DMS153 treated with DMSO at 0.1 percent for 48 hours (cell line): Measurements from ENCODE around the gene PLA2G12B.
"Not testable (repeated sequence)": the region's sequence is repeated elsewhere in the genome, so short reads cannot be mapped to it uniquely, and the experiment has no call there.

Experiments used
- DNase-seq: peaks from one replicate; lab custom pipeline; 2025; ENCODE audit not compliant: unreplicated experiment; lab: John Stamatoyannopoulos, UW

PLA2G12B gene

DNA sequence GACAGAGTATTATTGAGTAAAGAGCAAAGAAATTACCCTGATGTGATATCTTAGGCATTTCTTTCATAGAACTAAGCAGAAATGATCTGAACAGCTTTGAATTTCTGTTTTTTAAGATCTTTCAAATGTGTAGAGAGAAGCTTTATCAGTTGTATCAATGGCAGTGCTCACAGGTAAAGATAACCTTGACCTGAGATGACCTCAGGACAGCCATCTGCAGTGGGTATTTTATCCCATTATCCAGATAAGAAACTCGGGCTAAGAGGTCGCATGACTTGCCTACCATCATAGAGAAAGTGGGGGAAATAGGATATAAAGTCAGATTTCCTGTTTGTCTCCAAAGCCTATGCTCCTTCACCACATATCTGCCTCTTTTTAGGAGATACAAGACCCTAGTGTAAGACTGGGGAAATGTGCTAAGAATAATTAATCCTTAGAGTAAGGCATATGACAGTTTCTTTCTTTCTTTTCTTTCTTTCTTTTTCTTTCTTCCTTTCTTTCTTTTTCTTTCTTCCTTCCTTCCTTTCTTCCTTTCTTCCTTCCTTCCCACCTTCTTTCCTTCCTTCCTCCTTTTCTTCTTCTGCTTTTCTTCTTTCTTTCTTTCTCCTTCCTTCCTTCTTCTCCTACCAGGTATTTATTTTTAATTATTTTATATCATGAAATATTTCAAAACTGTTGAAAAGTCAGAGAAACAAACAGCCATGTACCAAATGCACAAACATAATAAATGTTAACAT lies 10.9 kb downstream of the PLA2G12B start:
- DNase-seq: no peak

GRCh38 chr10:72935361-72935760 lies 19.2 kb downstream of the PLA2G12B start:
- no peak for DNase-seq

GRCh38 chr10:72932259-72933015 lies 22.2 kb downstream of the PLA2G12B start:
- no peak for DNase-seq

GRCh38 chr10:72930276-72930675 lies 24.3 kb downstream of the PLA2G12B start:
- DNase-seq: no peak

GRCh38 chr10:72928798-72929197 lies 25.8 kb downstream of the PLA2G12B start:
- no peak for DNase-seq

GRCh38 chr10:72927485-72927884 lies 27.1 kb downstream of the PLA2G12B start:
- no peak for DNase-seq

- no peak for DNase-seq
Observed at GRCh38 chr10:72925951-72926465, 28.6 kb downstream of the PLA2G12B start.

- no peak for DNase-seq
Observed at GRCh38 chr10:72924351-72924750, 30.3 kb downstream of the PLA2G12B start.

DNA sequence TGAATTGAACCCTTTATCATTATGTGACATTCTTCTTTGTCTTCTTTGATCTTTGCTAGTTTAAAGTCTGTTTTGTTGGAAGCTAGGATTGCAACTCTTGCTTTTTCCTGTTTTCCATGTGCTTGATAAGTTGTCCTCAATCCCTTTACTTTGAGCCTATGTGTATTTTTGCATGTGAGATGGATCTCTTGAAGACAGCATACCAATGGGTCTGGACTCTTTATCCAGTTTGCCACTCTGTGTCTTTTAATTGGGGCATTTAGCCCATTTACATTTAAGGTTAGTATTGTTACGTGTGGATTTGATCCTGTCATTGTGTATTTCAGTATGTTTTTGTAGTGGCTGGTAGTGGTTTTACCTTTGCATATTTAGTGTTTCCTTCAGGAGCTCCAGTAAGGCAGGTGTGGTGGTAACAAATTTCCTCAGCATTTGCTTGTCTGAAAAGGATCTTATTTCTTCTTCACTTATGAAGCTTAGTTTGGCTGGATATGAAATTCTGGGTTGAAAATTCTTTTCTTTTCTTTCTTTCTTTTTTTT lies 33.4 kb downstream of the PLA2G12B start:
- DNase-seq: not testable (repeated sequence)

- no peak for DNase-seq
Observed at GRCh38 chr10:72918352-72918751, 36.3 kb downstream of the PLA2G12B start.

DNA sequence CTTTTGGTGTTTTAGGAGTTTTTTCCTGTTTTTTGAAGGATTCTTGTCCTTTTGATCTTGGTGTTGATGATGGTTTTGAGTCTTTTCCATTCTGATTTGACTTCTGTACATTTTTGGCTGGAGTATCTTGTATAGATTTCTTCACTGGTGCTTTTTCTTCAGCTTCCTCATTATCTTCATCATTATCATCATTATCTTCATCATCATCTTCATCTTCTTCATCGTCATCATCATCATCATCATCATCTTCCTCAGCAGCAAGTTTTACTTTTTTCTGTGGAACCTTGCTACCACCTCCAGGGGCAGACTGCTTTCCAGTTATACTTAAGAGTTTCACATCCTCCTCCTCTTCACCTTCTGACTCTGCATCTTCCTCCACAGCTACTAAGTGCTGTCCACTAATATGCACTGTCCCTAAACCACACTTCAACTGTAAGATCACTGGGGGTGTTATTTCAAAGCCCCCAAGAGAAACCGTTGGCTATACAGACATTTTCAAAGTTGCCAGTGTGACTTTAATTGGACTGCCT lies 36.7 kb downstream of the PLA2G12B start:
- not testable (repeated sequence) for DNase-seq

DNA sequence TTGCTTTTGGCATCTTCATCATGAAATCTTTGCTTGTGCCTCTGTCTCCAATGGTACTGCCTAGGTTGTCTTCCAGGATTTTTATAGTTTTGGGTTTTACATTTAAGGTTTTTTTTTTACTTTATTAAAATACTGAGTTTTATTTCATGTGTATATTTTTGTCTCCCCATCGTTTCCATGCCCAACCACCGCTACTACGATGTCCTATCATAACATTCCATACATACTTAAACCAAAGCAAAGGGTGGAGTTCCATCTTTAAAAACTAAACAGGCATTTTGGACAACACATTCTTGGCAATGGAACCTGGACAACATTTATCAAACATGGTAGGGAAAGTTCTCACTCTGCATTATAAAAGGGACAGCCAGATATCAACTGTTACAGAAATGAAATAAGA lies 37.4 kb downstream of the PLA2G12B start:
- not testable (repeated sequence) for DNase-seq

DNA sequence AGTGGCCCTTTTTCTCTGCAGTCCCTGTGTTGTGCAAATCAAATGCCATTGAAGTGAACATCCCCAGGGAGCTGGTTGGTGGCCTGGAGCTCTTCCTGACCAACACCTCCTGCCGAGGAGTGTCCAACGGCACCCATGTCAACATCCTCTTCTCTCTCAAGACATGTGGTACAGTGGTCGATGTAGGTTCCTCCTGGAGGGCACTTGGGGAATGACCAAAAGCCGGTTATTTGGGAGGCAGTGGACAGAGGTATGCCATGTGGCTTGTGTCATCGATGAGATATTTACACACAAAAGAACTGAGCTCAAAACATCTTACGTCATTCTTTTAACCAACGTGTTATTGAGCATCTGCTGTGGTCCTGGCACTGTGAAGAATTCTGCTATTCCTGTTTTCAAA lies 41.3 kb downstream of the PLA2G12B start:
- no peak for DNase-seq

DNA sequence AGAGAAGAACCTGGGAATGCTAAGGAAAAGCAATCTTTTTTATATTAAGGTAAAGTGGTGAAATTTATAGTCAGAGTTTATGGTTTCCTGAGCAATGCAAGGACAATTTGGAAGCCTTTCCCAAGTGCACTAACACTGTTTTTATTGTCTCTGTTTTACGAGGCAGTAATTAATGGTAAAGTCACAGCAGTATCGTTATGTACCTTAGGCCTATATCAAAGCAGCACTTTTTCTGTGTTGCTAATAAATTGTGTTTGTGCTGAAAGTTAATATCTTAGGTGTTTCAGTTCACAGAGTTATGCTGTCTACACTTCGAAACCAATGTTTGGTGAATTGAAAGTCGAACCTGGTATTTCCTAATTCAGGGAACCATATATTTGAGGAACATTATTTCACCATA lies 41.9 kb downstream of the PLA2G12B start:
- no peak for DNase-seq

GRCh38 chr10:72911758-72912157 lies 42.8 kb downstream of the PLA2G12B start:
- no peak for DNase-seq

DNA sequence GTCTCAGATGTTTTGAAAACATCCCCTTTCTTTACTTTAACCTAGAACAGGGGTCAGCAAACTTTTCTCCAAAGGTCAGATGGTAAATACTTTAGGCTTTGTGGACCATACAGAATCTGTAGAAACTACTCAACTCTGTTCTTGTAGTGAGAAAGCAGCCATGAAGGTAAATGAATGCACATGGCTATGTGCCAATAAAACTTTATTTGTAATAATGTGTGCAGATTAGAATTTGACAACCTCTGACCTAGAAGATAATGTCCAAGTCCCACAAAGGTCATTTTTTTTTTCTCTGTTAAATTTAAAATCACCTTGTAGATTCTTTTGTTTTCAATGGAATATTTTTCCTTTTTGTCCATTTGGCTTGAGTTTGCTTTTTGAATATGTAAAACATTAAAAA lies 43.9 kb downstream of the PLA2G12B start:
- DNase-seq: no peak

DNA sequence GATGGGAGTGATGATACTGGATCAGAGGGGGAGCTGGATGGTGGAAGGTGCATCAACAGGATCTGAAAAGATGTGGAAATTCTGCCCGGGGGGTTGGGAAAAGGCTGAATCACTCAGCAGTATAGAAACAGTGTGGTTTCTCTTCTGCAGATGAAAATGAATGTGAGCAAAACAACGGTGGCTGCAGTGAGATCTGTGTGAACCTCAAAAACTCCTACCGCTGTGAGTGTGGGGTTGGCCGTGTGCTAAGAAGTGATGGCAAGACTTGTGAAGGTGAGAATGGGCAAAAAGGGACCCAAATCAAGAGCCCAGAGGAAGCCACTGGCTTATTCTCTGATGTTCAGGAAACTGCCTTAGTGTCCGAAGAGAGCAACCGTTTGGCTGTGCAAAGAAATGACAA lies 48.2 kb downstream of the PLA2G12B start:
- DNase-seq: no peak

- DNase-seq: no peak
Observed at GRCh38 chr10:72904806-72905205, 49.8 kb downstream of the PLA2G12B start.

DNA sequence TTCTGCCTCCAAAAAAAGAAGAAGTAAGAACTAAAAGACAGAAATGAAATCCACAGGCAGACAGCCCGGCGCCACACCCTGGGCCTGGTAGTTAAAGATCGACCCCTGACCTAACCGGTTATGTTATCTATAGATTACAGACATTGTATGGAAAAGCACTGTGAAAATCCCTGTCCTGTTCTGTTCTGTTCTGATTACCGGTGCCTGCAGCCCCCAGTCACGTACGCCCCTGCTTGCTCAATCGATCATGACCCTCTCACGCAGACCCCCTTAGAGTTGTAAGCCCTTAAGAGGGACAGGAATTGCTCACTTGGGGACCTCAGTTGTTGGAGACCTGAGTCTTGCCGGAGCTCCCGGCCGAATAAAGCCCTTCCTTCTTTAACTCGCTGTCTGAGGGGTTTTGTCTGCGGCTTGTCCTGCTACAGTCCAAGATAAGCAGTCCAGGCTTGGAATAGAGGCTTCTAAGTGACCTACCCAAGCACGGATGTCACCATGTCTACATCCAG lies 50.6 kb downstream of the PLA2G12B start:
- DNase-seq: not testable (repeated sequence)

DNA sequence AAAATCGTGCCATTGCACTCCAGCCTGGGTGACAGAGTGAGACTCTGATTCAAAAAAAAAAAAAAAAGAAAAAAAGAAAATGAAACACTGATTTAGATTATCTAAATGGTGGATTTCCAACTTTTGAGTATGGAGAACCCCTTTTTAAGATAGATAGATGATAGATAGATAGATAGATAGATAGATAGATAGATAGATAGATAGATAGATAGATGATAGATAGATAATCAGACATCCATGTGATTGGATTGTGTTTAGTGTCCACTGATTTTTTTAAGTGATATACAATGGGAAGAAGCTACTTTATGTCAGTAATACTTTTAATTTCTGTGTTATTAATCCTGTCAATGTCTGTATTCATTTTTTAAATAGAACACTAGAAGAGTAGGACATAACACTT lies 55.1 kb downstream of the PLA2G12B start:
- DNase-seq: no peak

DNA sequence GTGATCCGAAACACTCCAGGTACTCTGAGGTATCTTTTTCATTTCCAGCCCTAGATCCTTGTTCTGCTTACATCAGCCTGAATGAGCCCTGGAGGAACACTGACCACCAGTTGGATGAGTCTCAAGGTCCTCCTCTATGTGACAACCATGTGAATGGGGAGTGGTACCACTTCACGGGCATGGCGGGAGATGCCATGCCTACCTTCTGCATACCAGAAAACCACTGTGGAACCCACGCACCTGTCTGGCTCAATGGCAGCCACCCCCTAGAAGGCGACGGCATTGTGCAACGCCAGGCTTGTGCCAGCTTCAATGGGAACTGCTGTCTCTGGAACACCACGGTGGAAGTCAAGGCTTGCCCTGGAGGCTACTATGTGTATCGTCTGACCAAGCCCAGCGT lies 56.0 kb downstream of the PLA2G12B start:
- no peak for DNase-seq
